ENCODE data around the gene DIPK1B.

DIPK1B gene

GRCh38 chr9:136683755-136684154, 28.6 kb upstream of the DIPK1B start:
- no peak for DNase-seq (ENCODE audit: low read depth)
- no peak overlapping the region for H3K4me3 ChIP-seq (ENCODE audit: control insufficient read depth, low read depth, low read length)
- TF ChIP-seq CTCF (conservative IDR thresholded peaks at IDR 0.05; ENCODE audit: control insufficient read depth, insufficient read depth, low read depth, low read length): no peak

GRCh38 chr9:136684339-136684738, 28.0 kb upstream of the DIPK1B start:
- no peak for DNase-seq (ENCODE audit: low read depth)
- H3K4me3 ChIP-seq (ENCODE audit: control insufficient read depth, low read depth, low read length): no peak overlapping the region
- no peak for TF ChIP-seq CTCF (conservative IDR thresholded peaks at IDR 0.05; ENCODE audit: control insufficient read depth, insufficient read depth, low read depth, low read length)

- no peak for TF ChIP-seq CTCF (conservative IDR thresholded peaks at IDR 0.05; ENCODE audit: control insufficient read depth, insufficient read depth, low read depth, low read length)
- H3K4me3 ChIP-seq (ENCODE audit: control insufficient read depth, low read depth, low read length): no peak overlapping the region
- no peak for DNase-seq (ENCODE audit: low read depth)
Observed at GRCh38 chr9:136684799-136685198, 27.6 kb upstream of the DIPK1B start.

- no peak overlapping the region for H3K4me3 ChIP-seq (ENCODE audit: control insufficient read depth, low read depth, low read length)
- TF ChIP-seq CTCF (conservative IDR thresholded peaks at IDR 0.05; ENCODE audit: control insufficient read depth, insufficient read depth, low read depth, low read length): no peak
- no peak for DNase-seq (ENCODE audit: low read depth)
Observed at GRCh38 chr9:136685216-136685615, 27.2 kb upstream of the DIPK1B start.

- peak overlapping the region; percentile 64 for H3K4me3 ChIP-seq (ENCODE audit: control insufficient read depth, low read depth, low read length)
- no peak for DNase-seq (ENCODE audit: low read depth)
- no peak for TF ChIP-seq CTCF (conservative IDR thresholded peaks at IDR 0.05; ENCODE audit: control insufficient read depth, insufficient read depth, low read depth, low read length)
Observed at GRCh38 chr9:136685790-136686533, 26.4 kb upstream of the DIPK1B start.

- no peak for TF ChIP-seq CTCF (conservative IDR thresholded peaks at IDR 0.05; ENCODE audit: control insufficient read depth, insufficient read depth, low read depth, low read length)
- H3K4me3 ChIP-seq (ENCODE audit: control insufficient read depth, low read depth, low read length): peak overlapping the region; percentile 64
- DNase-seq (ENCODE audit: low read depth): no peak
Observed at GRCh38 chr9:136686534-136686793, 25.9 kb upstream of the DIPK1B start.

Data from fibroblast of mammary gland (primary cell).